Measurements from ENCODE around the gene NEK11. TPM values are rescaled to one million over a fixed set of nuclear protein-coding genes. Genes with fewer than 3 reads are reported as not detected.

Gene NEK11
- total RNA-seq, 1 donor, result 10.4 TPM

GRCh38 chr3:131109156-131109555, 82.5 kb downstream of the NEK11 start:
- no peak overlapping the region for H3K4me3 ChIP-seq (ENCODE audit: low read depth, low read length)
- DNase-seq (ENCODE audit: low read depth), result no peak
- no peak for TF ChIP-seq CTCF (IDR thresholded peaks at IDR 0.05; ENCODE audit: insufficient read depth, low read depth, low read length)

GRCh38 chr3:131110087-131110486, 83.4 kb downstream of the NEK11 start:
- no peak overlapping the region for H3K4me3 ChIP-seq (ENCODE audit: low read depth, low read length)
- no peak for TF ChIP-seq CTCF (IDR thresholded peaks at IDR 0.05; ENCODE audit: insufficient read depth, low read depth, low read length)
- DNase-seq (ENCODE audit: low read depth), result peak; percentile 52

- no peak for DNase-seq (ENCODE audit: low read depth)
- no peak for TF ChIP-seq CTCF (IDR thresholded peaks at IDR 0.05; ENCODE audit: insufficient read depth, low read depth, low read length)
- no peak overlapping the region for H3K4me3 ChIP-seq (ENCODE audit: low read depth, low read length)
Observed at GRCh38 chr3:131114256-131114655, 87.6 kb downstream of the NEK11 start.

- H3K4me3 ChIP-seq (ENCODE audit: low read depth, low read length), result no peak overlapping the region
- no peak for DNase-seq (ENCODE audit: low read depth)
- no peak for TF ChIP-seq CTCF (IDR thresholded peaks at IDR 0.05; ENCODE audit: insufficient read depth, low read depth, low read length)
Observed at GRCh38 chr3:131125684-131126083, 99.0 kb downstream of the NEK11 start.

GRCh38 chr3:131140891-131141290, 114.2 kb downstream of the NEK11 start:
- no peak overlapping the region for H3K4me3 ChIP-seq (ENCODE audit: low read depth, low read length)
- TF ChIP-seq CTCF (IDR thresholded peaks at IDR 0.05; ENCODE audit: insufficient read depth, low read depth, low read length), result no peak
- peak; percentile 10 for DNase-seq (ENCODE audit: low read depth)

- DNase-seq (ENCODE audit: low read depth), result no peak
- TF ChIP-seq CTCF (IDR thresholded peaks at IDR 0.05; ENCODE audit: insufficient read depth, low read depth, low read length), result no peak
- H3K4me3 ChIP-seq (ENCODE audit: low read depth, low read length), result no peak overlapping the region
Observed at GRCh38 chr3:131141770-131142169, 115.1 kb downstream of the NEK11 start.

GRCh38 chr3:131142580-131142979, 115.9 kb downstream of the NEK11 start:
- H3K4me3 ChIP-seq (ENCODE audit: low read depth, low read length), result no peak overlapping the region
- TF ChIP-seq CTCF (IDR thresholded peaks at IDR 0.05; ENCODE audit: insufficient read depth, low read depth, low read length), result peak; percentile 32
- DNase-seq (ENCODE audit: low read depth), result peak; percentile 5
